Measurements from ENCODE around the gene RASGRP1.
"Not testable (repeated sequence)": the region's sequence is repeated elsewhere in the genome, so short reads cannot be mapped to it uniquely, and the experiment has no call there.

RASGRP1 gene

DNA sequence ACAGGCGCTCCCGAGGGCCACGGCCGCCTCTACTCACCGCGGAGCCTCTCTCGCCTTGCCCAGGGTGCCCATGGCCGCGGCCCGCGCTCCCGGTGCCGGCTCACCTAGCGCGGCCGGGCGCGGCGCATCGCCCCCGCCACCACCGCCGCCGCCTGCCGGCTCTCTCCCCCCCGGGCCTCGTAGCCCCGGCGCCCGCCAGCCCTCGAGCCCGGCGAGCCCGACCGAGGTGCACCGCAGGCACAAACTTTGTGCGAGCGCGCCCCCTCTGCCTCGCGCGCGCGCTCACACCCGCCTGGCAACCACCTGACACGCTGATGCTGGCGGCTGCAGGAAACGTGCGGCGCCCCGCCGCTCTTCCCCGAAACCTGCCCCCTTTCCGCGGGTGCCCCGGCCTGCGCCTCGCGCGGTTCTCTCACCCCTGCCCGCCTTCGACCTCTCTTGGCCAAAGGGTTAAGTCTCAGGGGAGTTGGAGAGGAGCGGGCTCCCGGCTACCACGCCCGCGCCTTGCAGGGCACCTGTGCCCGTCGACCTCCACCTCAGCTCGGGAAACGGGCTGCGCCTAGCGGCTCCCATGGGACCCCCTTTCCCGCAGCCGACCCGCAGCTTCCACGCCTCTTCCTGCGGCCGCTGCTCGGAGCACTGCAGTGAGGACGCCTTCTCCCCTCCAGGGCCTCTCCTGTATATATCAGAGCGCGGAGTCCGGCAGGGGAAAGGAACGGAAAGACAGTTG lies at the start of gene RASGRP1:
Gene RASGRP1, minus strand, starts transcription at position 258 of the 730 bp plus-strand sequence. Its CDS starts 186 bp downstream, at position 72.
- peak; percentile 1 to 38 for DNase-seq

DNA sequence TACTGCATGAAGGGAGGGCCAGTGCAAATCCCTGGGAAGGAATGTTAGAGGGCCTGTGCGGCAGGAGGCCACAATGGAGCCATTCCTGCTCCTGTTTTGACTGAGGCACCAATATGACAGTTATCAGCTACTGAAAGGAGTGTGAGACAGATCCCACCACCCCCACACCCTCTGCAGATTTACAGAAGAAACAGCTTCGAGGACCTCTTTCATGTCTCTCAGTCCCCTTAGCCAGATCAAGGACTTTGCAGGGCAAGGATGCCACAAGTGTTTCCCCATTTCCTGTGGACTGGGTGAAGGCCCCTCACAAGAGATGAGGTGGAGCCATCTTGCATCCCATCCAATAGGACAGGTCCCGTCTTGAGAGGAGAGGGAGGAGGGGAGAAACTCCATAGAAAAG lies 48.5 kb upstream of the RASGRP1 start:
- no peak for DNase-seq

DNA sequence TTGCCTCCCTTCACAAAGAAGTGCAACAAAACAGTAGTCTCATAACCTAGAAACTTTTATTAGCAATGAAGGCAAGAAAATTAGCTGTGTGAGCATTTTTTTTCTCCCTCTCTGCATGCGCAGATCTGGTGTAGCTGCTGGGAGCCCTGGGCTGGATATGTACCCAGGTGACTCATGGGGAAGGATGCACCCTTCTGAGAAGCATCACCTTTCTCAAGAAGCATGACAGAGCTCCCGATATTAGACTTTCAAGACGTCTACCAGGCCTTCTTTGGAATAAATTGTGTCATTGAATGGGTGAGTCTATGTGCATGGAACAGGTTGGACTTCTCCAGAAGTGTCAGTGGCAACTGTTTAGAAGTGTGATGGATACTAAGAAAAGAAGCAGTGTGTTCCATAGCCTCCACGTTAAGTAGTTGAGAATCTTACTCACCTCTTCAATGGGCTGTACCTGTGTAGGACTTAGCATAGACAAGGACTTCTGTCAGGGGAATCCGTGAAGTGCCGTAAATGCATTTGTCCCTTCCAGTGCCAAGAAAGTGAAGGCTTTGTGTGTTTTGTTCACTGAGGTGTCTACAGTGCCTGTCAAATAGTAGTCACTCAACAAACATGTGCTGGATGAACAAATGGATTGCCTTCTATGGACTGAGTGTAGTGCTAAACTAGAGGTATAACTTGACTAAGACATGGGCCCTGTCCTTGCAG lies 47.7 kb upstream of the RASGRP1 start:
- DNase-seq, result no peak

DNA sequence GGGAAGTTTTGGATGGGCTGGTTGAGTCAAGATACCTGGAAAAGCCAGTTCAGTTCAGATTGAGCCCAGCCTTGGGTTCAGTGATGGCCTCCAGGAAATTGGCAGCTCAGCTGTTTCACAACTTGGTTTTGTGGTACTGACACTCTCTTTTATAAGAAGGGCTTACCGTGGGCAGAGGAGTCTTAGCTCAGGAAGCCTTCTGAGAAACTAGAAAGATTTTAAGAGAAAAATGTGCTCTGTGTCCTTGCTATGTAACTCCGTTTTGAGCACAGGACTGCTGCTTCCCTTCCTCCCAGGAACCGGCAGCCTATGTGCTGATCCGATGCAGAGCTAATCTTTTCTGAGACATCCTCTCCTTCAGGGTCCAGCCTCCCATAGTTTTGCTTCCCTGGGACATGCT lies 46.6 kb upstream of the RASGRP1 start:
- no peak for DNase-seq

DNA sequence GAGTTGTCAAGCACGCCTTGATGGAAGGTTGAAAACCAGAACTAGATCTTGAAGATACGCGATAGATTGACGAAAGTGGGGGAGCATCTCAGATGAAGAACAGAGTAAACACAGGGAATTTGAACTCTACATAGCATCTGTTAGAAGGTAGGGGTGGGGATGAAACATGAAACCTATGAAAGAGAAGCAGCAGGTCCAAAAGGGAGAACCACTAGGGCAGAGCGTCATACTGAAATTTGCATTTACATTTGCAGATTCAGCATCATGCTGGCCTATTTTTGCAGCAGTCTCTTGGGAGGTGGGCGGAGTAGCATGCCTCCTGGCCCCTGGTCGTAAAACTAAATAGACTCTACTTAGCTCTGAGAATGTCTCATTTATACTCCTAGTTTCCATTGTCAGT lies 46.1 kb upstream of the RASGRP1 start:
- no peak for DNase-seq

DNA sequence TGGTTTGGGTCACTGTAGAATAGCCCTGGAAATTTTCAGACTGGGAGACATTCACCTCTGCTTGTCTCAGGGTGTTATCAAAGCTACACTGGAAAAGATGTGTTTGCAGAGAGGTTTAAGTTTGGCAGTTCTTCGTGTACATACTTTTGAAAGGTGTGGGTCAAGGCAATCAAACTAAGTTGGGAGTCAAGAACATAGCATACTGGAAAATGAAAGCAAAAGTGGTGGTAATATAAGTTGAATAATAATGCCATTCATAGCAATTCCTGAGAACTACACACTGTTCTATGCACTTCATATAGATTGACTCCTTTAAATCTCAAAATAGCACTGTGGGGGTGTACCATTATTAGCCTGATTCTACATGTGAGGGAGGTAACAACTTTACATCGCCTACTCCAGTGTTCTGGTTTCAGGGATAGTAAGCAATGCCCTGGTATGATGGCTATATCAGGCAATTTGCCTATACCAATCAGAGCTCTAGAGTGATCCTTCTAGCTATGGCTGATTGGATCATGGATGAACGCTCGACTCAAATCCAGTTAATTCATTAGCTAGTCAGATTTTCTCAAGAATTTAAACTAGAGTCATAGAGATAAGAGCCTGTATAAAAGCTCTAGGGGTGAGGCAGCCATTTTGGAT lies 44.6 kb upstream of the RASGRP1 start:
- DNase-seq, result no peak

DNA sequence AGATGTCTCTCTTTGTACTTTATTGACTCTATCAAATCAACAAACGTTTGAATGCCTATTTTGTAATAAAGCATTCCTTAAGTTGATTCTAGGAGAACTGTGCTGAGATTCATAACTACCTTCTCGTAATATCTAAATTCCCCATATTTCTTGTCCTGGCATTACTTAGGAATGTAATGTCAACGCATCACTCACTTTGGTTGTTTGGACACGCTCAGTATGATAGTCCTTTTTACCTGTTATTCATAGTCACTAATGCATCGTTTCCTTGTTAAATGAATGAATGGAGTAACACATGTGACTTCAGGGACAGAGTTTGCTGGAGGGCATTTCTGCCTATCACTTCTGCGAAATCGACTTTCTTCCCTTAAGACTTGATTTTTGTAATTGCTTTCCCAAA lies 44.1 kb upstream of the RASGRP1 start:
- no peak for DNase-seq

DNA sequence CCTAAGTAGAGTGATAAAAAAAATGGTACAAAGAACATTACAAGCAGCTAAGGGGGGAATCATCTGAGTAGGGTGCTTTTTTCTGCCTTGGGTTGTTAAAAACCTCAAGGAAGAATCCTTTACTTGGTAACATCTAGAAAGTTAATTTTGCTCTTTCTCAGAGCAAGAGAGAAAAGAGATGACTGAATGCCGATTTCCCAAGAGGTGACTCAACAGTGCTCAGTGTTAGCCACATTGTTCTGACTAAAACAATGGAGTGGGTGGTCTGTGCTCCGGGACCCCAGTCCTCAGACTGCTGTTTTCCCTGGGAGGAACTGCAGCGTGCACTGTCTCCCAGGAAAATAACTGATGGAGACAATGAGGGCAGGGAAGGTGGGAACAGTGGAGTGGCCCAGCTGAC lies 41.1 kb upstream of the RASGRP1 start:
- no peak for DNase-seq

DNA sequence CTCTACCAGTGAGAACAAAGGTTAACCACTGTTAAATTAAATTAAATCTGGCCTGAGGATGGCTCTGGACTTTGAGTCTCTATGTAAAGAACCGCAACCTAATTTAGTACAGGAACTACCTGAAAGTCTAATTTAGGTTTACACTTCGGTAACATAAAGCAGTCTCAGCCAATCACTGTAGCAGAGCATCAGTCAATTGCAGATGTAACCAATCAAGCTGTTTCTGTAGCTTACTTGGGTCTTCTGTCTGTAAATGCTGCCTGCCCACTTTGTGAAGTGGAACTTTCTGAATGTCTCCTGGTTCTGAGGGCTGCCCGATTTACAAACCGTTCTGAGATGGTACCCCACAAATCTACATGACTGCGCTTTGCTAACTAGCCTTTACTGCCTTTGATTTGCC lies 39.1 kb upstream of the RASGRP1 start:
- no peak for DNase-seq

DNA sequence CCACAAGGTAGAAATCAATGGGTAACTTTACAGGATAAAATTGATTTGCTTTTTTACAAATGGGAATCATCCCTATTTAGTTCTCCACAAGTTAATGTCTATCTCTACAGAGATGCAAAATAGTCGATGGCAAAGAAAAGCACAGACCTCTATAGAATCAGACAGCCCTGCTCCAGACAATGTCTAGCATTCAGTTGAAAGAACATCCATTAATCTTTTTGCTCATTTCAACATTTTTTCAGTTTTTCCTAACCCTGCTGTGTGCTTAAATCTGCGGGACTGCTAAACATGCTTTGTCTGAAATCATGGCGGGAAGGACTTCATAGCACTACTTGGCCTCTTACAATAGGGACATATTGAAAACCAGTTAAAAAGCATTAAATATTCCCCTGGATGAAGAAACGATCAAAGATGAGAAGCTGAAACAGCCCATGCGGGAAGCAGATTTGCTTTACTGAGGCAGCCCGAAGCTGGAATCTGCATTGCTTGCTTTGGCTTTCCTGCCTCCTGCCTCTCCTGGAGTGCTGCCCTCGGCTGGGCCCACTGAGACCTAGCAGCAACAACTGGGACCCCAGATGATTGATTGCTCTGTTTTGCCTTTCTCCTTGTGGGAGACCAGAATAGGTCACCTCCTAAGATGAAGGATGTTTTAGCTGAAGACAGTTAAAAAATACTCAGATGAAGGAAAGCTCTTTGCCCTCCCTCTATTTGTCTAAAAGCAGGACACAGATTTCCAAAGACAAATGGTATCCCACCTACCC lies 38.5 kb upstream of the RASGRP1 start:
- DNase-seq, result no peak

DNA sequence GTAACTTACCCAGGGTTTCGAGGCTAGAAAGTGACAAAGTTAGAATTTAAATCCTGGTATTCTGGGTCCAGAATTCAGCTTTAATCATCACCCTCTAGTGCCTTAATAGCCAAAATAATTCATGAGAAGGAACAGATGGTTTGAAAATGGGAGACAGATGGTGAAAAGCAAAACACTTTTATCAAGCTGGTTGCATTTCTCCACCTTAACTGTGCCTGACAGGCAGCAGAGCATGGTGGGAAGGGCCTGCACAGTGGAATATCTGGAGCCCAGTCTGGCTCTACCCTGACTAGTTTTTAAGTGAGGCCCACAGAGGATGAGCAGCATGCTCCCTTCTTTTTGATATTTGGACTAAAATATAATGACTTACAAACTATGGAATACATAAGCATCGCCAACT lies 35.6 kb upstream of the RASGRP1 start:
- no peak for DNase-seq

DNA sequence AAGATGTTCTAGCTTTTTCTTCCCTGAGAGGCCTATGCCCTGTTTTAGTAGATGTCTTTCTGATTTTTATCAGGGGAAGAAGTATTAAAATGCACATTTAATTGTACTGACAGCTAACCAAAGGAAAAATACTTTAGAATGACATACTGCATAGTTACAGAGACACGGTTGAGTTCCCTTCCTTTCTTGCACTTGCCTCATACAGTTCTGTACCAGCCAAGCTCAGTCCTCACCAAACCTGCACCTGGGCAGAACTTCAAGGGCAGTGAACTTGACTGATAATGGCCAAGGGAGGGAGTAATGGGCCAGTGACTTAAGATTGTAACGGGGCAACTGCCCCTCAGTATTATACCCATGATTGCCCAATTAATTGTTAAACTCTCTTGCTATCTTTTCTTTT lies 34.1 kb upstream of the RASGRP1 start:
- no peak for DNase-seq

DNA sequence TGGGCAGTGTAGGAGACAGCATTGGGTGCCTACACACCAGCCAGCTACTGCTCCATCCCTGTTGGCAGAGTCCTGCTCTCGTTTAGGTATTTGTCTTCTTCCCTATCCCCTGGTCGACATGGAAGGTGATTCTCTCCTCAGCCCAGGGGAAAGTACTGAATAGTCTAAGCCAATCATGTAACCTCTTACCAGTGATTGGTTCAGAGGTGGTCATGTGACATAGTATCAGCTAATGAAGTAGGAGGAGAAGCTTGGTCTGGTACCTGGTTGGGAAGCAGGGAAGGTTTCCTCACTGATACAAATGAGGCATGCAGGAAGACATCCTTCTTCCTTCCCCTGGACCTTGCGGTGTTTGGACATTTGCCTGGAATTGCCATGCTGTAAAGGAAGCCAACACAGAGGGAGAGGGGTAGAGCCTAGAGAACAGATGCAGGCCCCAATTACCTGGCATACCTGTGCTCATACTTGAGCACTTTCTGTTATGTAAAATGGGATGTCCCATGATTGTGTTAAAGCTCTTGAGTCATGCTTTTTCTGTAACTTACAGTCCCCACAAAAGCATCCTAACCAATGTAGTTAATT lies 32.7 kb upstream of the RASGRP1 start:
- no peak for DNase-seq

DNA sequence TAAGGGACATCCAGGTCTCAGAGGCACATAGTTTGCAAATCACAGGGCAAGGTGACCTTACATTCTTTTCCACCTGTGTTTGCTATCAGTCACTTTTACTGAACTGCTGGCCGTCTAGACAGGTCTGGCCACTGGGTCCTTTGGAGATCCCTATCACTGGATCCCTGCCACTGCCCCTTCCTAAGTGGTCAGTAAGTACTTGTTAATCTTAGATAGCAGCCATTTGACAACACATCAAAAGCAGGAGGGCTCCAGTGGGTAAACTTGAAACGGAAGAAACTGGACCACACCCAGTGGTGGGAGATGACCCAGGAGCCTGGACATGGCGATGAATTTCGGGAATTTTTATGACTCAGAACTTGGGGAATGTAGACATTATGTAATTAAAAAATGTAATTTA lies 28.9 kb upstream of the RASGRP1 start:
- DNase-seq, result no peak

DNA sequence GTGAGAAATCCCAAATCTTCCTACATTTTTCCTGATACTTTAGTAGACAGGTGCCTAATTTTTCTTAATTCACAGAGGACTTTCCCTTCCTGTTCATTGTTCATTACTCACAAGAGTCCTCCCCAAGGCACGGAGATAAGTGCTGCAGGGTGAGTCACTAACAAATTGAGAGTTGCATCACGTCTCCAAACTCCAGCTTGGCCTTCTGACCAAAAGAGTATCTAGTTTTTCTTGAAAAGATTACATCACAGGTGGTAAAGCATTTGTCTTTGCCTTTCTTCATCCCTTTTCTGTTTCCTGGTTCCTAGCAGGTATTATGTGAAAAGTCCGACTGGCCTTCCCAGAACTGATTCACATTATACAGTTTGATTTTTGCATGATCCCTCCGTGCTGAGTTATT lies 24.9 kb upstream of the RASGRP1 start:
- no peak for DNase-seq

DNA sequence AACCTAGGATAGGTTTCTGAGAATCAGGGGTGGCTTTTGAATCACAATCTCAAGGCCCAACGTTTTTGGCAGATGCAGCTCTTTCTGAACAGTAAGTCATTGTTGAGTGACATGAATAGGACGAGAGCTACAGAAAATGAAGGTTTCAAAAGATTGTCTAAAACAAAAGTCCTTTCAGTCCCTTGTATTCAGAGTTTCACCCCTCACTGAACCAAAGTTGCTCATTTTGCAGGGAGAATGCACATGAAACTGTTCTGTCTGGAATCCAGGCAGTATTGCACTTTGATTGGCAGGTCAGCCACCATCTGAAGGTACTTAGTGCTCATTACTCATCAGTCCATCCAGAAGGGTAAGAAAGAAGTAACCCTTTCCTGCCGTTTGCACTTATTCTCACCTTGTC lies 24.1 kb upstream of the RASGRP1 start:
- DNase-seq, result no peak

DNA sequence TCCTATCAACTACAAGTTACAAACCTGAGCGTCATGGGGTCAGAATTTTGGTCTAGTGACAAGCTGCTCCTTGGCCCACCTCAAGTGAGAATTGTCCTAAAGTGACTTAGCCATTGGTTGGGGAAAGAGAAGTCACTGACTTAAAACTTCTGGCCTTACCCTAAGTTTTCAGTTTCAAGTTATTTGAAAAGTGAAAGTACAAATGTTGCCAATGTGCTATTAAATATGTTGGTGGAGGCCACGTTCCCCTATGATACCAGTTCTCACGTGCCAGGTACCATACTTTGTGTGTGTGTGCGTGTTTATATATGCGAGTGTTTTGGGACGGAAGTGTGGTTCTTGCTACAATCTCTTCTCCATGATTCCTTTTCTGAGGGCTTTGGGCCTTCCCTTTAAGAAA lies 22.6 kb upstream of the RASGRP1 start:
- DNase-seq, result no peak

DNA sequence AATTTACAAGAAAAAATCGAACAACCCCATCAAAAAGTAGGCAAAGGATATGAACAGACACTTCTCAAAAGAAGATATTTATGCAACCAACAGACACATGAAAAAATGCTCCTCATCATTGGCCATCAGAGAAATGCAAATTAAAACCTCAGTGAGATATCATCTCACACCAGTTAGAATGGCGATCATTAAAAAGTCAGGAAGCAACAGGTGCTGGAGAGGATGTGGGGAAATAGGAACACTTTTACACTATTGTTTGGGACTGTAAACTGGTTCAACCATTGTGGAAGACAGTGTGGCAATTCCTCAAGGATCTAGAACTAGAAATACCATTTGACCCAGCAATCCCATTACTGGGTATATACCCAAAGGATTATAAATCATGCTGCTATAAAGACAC lies 21.4 kb upstream of the RASGRP1 start:
- DNase-seq, result not testable (repeated sequence)

DNA sequence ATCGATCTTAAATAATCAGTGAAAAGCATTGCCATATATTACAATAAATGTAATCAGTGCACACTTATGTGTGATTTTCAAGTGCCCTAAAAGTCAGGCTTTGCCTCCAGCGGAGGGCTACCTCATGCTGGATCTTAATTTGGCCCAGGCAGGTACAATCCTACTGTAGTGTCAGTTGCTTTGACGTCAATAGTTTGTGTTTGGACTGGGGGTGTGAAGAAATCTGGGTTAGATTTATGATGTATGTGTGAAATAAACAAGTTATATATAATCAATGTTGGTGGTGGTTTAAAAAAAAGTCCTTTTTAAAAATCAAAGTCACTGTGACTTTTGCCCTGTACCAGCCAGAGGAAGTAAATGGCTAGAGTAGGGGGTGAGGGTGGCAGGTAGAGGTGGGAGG lies 14.0 kb upstream of the RASGRP1 start:
- no peak for DNase-seq

DNA sequence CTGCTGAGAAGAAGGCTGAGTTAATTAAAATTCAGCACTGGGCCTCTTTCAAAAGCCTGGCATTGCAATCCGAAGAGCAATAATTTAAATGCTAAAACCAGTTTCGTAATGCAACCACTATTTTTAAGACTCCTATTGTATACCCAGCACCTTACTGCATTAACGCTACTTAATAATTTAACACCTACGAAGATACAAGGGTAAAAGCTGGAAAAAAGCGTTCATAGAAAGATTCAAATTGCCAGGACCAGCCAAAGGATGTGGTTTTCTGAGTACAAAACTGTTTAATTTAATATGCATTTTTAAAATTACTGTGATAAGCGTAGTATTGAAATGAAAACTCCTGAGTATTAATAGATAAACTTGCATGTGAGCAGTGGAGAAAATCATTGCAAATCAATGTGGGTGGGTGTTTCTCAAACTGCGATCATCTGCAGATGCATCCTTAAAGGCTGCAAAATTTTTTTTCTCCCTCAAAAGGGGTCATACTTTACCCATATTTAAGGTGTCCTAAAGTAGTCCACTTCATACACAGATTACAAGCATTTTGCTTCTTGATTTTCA lies 12.9 kb upstream of the RASGRP1 start:
- DNase-seq, result no peak

DNA sequence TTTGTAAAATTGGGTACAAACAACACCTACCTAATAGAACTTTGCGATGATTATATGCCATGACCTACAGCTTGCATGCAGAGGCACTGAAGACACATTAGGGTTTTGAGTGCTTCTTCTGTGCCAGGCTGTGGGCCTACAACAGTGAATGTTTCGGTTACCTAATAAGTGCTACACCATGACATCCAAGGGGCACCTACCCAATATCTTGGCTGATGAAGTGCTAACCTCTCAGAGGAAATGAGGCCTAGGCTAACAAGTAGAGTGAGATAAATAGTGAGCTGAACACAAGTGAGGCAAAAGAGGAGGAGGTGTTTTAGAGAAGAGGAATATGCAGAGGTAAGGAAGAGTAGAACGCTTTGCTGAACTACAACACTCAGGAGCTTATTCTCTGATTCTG lies 12.2 kb upstream of the RASGRP1 start:
- DNase-seq, result no peak

DNA sequence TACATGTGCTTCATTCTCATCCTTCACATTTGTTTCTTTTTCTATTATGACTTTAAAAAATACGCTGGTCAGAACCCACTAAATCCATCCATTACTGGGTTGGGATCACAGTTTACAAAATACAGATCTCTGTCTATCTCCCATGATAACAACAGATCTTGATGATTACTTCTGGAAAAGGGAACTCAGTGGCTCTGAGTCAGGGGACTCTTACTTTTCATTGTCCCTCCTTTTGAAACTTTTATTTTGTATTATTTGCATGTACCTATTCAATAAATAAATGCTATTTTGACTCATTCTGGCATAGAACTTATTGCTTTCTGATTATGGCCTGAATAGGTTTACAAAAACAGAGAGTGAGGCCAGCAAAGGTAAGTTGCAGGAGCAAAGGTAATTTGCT lies 11.6 kb upstream of the RASGRP1 start:
- DNase-seq, result no peak

DNA sequence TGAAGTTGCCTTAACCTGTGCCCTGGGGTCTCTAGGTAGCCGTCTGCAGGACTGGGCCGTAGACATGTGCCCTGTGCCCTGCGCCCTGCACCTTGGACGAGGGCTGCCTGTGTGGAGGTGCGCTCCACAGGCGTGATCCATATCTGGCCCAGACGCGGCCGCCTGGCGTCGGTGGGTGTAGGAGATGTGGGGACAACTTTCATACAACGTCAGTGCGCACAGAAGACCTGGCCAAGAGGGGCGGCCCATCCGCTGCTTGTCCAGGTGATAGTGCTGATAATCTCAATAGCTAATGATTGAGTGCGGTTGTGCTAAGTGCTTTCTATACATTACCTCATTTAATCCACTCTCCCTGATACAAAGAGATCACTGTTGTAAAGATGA lies 665 bp upstream of the RASGRP1 start:
- DNase-seq, result no peak

Measured in NCI-H1930 (cell line).